Liver (tissue), 9 donors: ENCODE data around the gene ADGRA1. TPM values are rescaled to one million over a fixed set of nuclear protein-coding genes. Genes with fewer than 3 reads are reported as not detected.

Source experiments
- DNase-seq: peaks from one replicate; pipeline ENCODE4 v3.0.0-alpha.2; 2017; ENCODE audit warnings: low spot score
- H3K27ac ChIP-seq, 2 donors: one replicate each; pipeline ENCODE4 v1.7.0; 2013; ENCODE audit warnings: inconsistent platforms in 2 of 2, low read length in 2 of 2, control low read depth in 1 of 2, low read depth in 1 of 2, mild to moderate bottlenecking in 1 of 2
- H3K27me3 ChIP-seq, 4 donors: one replicate each; pipeline versions ENCODE4 v1.6.1 to v1.7.0; 2013; ENCODE audit warnings: low read length in 3 of 4, inconsistent platforms in 1 of 4, mild to moderate bottlenecking in 1 of 4, moderate library complexity in 1 of 4; ENCODE audit not compliant: control insufficient read depth in 4 of 4, insufficient read depth in 4 of 4
- H3K36me3 ChIP-seq, 4 donors: one replicate each; pipeline versions ENCODE4 v1.6.1 to v1.7.0; 2013; ENCODE audit warnings: low read length in 3 of 4, mild to moderate bottlenecking in 3 of 4, low read depth in 1 of 4, moderate library complexity in 1 of 4; ENCODE audit not compliant: control insufficient read depth in 4 of 4, insufficient read depth in 3 of 4
- H3K4me1 ChIP-seq, 4 donors: one replicate each; pipeline versions ENCODE4 v1.6.1 to v1.7.0; 2013; ENCODE audit warnings: low read length in 3 of 4, mild to moderate bottlenecking in 3 of 4, moderate library complexity in 1 of 4; ENCODE audit not compliant: control insufficient read depth in 4 of 4, insufficient read depth in 4 of 4
- H3K4me3 ChIP-seq, 3 donors: one replicate each; pipeline versions ENCODE4 v1.6.1 to v1.7.0; 2013; ENCODE audit warnings: low read length in 3 of 3, control low read depth in 1 of 3, low read depth in 1 of 3, mild to moderate bottlenecking in 1 of 3
- H3K9ac ChIP-seq, 2 donors: one replicate each; pipeline ENCODE4 v1.7.0; 2013; ENCODE audit warnings: low read length in 2 of 2, mild to moderate bottlenecking in 2 of 2, moderate library complexity in 2 of 2, control low read depth in 1 of 2, low read depth in 1 of 2
- H3K9me3 ChIP-seq, 4 donors: one replicate each; pipeline versions ENCODE4 v1.6.1 to v1.7.0; 2013; ENCODE audit warnings: low read length in 3 of 4; ENCODE audit not compliant: control insufficient read depth in 4 of 4
- EGR1 ChIP-seq, 2 donors: IDR thresholded peaks; 2 replicates each; pipeline ENCODE4 v1.6.1; 2016 to 2018; ENCODE audit warnings: antibody characterized with exemption in 2 of 2, low read depth in 2 of 2
- GABPA ChIP-seq, 2 donors: IDR thresholded peaks in 1 of 2; conservative IDR thresholded peaks in 1 of 2; 2 replicates each; pipeline ENCODE4 v1.6.1; 2016; ENCODE audit warnings: antibody characterized with exemption in 2 of 2, mild to moderate bottlenecking in 1 of 2, moderate library complexity in 1 of 2
- HNF4A ChIP-seq, 2 donors: conservative IDR thresholded peaks; 2 replicates each; pipeline ENCODE4 v1.6.1; 2016; ENCODE audit warnings: antibody characterized with exemption in 2 of 2, mild to moderate bottlenecking in 2 of 2
- HNF4G ChIP-seq: IDR thresholded peaks from 2 replicates; pipeline ENCODE4 v1.6.1; 2016; ENCODE audit warnings: antibody characterized with exemption
- JUND ChIP-seq, 2 donors: IDR thresholded peaks; 2 replicates each; pipeline ENCODE4 v1.6.1; 2016; ENCODE audit warnings: antibody characterized with exemption in 2 of 2
- NR2F2 ChIP-seq: IDR thresholded peaks from 2 replicates; pipeline ENCODE4 v1.6.1; 2016; ENCODE audit warnings: antibody characterized with exemption
- RXRA ChIP-seq, 2 donors: IDR thresholded peaks; 2 replicates each; pipeline ENCODE4 v1.6.1; 2017 to 2018; ENCODE audit warnings: antibody characterized with exemption in 2 of 2, mild to moderate bottlenecking in 1 of 2
- SP1 ChIP-seq: IDR thresholded peaks from 2 replicates; pipeline ENCODE4 v1.6.1; 2018; ENCODE audit warnings: antibody characterized with exemption, mild to moderate bottlenecking
- TAF1 ChIP-seq: conservative IDR thresholded peaks from 2 replicates; pipeline ENCODE4 v1.6.1; 2016; ENCODE audit warnings: antibody characterized with exemption, mild to moderate bottlenecking
- YY1 ChIP-seq: IDR thresholded peaks from 2 replicates; pipeline ENCODE4 v1.6.1; 2016; ENCODE audit warnings: antibody characterized with exemption, mild to moderate bottlenecking
- WGBS: extraction: QIAGEN DNeasy Blood & Tissue Kit; methylation state at CpG from one replicate; pipeline ENCODE4 v1.1.7; 2013; 5-methylcytosine and 5-hydroxymethylcytosine counted together
- polyA plus RNA-seq, 2 donors: library from polyadenylated mRNA; stranded (reverse) in 1 of 2; unstranded in 1 of 2; fragments of 200-250 nt in 1 of 2; fragments of >200 nt in 1 of 2; fragmentation: Nextera tagmentation in 1 of 2; extraction: Ambion mirVana in 1 of 2; gene quantifications; one replicate each; pipeline versions ENCODE4 v1.2.1 to v1.2.3, GENCODE V29; 2013 to 2015
- total RNA-seq, 2 donors: library from RNA; depleted of rRNA; stranded (reverse); fragments of >200 nt; gene quantifications; one replicate each; pipeline ENCODE4 v1.2.3, GENCODE V29; 2014
- TF ChIP-seq, protein P1 (sequence below): IDR thresholded peaks from 2 replicates; pipeline ENCODE4 v1.6.1; 2016; ENCODE audit warnings: antibody characterized with exemption
- TF ChIP-seq, protein P2 (sequence below): IDR thresholded peaks from 2 replicates; pipeline ENCODE4 v1.6.1; 2016; ENCODE audit warnings: antibody characterized with exemption, mild to moderate bottlenecking
- TF ChIP-seq, protein P3 (sequence below): fragments of 150-350 bp; IDR thresholded peaks from 2 replicates; pipeline ENCODE4 v1.5.1; 2017; ENCODE audit warnings: improper control_type of control experiment, low read depth, low read length; ENCODE audit not compliant: missing input control
- TF ChIP-seq, protein P4 (sequence below): IDR thresholded peaks from 2 replicates; pipeline ENCODE4 v1.6.1; 2016; ENCODE audit warnings: antibody characterized with exemption
- TF ChIP-seq, protein P5 (sequence below): IDR thresholded peaks from 2 replicates; pipeline ENCODE4 v1.6.1; 2016; ENCODE audit warnings: antibody characterized with exemption
- donor health status: healthy.
- donor health status: healthy.
- donor health status: healthy.
- donor health status: healthy.
- donor health status: healthy.

Gene ADGRA1
- total and polyA plus RNA-seq, 4 donors, result 0.08 to 0.70 (median 0.12) TPM; not detected in 1

DNA sequence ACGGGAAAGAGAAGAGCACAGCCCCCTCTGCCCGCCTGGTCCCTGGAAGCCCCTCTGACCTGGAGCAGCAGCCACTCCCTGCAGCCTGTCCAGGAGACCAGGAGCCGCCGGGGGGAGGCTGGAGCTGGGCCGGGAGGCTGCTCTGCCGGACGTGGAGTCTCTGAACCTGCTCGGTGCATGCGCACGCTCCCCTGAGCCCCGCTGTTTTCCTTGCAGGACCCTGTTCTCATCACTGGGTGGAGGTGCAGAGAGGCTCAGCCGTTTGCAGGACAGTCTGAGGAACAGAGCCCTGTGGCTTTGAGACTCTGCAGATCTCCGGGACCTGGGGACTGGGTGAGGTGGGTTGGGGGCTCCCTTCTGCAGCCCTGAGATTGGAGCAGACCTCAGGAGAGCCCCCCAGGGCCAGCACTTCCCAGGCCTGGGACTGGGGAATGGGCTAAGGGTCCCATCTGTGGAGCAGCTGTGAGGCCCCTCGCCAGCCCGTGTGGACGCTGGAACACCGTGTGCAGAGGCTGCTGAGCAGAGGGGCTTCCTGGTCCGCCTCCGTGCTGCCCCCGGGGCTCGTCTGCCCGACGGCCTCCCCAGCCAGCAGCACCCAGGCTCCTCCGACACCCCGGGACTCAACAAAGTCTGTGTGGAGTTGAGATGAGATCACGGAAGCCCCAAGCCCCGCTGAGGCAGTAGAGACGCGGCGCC is 48.5 kb upstream of the ADGRA1 start:
- 47% methylated on average over 30 of the region's 30 CpGs for WGBS
- DNase-seq, result no peak
- H3K4me1 ChIP-seq, result no peaks in the 10 kb centered on the region
- H3K9ac ChIP-seq, result no peak overlapping the region
- no peaks in the 10 kb centered on the region for H3K36me3 ChIP-seq
- no peaks in the 10 kb centered on the region for H3K9me3 ChIP-seq
- peaks cover 0 to 6% (median 0%) of the 10 kb centered on the region in 4 donors for H3K27me3 ChIP-seq
- TF ChIP-seq EGR1 (IDR thresholded peaks at IDR 0.05; ENCODE audit: low read depth in 2 of 2) (no peak), SP1 (no peak), TAF1 (no peak), GABPA (IDR thresholded peaks at IDR 0.05 in 1 of 2, conservative IDR thresholded peaks at IDR 0.05 in 1 of 2) (no peak), YY1 (no peak), NR2F2 (no peak), JUND (IDR thresholded peaks at IDR 0.05) (no peak), HNF4G (no peak), RXRA (IDR thresholded peaks at IDR 0.05) (no peak), HNF4A (conservative IDR thresholded peaks at IDR 0.05) (no peak)
- TF ChIP-seq, protein P1, sequence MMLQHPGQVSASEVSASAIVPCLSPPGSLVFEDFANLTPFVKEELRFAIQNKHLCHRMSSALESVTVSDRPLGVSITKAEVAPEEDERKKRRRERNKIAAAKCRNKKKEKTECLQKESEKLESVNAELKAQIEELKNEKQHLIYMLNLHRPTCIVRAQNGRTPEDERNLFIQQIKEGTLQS, result no peak
- TF ChIP-seq, protein P2, sequence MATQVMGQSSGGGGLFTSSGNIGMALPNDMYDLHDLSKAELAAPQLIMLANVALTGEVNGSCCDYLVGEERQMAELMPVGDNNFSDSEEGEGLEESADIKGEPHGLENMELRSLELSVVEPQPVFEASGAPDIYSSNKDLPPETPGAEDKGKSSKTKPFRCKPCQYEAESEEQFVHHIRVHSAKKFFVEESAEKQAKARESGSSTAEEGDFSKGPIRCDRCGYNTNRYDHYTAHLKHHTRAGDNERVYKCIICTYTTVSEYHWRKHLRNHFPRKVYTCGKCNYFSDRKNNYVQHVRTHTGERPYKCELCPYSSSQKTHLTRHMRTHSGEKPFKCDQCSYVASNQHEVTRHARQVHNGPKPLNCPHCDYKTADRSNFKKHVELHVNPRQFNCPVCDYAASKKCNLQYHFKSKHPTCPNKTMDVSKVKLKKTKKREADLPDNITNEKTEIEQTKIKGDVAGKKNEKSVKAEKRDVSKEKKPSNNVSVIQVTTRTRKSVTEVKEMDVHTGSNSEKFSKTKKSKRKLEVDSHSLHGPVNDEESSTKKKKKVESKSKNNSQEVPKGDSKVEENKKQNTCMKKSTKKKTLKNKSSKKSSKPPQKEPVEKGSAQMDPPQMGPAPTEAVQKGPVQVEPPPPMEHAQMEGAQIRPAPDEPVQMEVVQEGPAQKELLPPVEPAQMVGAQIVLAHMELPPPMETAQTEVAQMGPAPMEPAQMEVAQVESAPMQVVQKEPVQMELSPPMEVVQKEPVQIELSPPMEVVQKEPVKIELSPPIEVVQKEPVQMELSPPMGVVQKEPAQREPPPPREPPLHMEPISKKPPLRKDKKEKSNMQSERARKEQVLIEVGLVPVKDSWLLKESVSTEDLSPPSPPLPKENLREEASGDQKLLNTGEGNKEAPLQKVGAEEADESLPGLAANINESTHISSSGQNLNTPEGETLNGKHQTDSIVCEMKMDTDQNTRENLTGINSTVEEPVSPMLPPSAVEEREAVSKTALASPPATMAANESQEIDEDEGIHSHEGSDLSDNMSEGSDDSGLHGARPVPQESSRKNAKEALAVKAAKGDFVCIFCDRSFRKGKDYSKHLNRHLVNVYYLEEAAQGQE, result no peak
- TF ChIP-seq, protein P3, sequence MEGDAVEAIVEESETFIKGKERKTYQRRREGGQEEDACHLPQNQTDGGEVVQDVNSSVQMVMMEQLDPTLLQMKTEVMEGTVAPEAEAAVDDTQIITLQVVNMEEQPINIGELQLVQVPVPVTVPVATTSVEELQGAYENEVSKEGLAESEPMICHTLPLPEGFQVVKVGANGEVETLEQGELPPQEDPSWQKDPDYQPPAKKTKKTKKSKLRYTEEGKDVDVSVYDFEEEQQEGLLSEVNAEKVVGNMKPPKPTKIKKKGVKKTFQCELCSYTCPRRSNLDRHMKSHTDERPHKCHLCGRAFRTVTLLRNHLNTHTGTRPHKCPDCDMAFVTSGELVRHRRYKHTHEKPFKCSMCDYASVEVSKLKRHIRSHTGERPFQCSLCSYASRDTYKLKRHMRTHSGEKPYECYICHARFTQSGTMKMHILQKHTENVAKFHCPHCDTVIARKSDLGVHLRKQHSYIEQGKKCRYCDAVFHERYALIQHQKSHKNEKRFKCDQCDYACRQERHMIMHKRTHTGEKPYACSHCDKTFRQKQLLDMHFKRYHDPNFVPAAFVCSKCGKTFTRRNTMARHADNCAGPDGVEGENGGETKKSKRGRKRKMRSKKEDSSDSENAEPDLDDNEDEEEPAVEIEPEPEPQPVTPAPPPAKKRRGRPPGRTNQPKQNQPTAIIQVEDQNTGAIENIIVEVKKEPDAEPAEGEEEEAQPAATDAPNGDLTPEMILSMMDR, result no peak
- TF ChIP-seq, protein P4, sequence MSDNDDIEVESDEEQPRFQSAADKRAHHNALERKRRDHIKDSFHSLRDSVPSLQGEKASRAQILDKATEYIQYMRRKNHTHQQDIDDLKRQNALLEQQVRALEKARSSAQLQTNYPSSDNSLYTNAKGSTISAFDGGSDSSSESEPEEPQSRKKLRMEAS, result no peak
- TF ChIP-seq, protein P5, sequence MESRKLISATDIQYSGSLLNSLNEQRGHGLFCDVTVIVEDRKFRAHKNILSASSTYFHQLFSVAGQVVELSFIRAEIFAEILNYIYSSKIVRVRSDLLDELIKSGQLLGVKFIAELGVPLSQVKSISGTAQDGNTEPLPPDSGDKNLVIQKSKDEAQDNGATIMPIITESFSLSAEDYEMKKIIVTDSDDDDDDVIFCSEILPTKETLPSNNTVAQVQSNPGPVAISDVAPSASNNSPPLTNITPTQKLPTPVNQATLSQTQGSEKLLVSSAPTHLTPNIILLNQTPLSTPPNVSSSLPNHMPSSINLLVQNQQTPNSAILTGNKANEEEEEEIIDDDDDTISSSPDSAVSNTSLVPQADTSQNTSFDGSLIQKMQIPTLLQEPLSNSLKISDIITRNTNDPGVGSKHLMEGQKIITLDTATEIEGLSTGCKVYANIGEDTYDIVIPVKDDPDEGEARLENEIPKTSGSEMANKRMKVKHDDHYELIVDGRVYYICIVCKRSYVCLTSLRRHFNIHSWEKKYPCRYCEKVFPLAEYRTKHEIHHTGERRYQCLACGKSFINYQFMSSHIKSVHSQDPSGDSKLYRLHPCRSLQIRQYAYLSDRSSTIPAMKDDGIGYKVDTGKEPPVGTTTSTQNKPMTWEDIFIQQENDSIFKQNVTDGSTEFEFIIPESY, result no peak
- H3K27ac ChIP-seq, result no peak overlapping the region
- H3K4me3 ChIP-seq, result no peak overlapping the region
